22Rv1 (cell line): Measurements from ENCODE around the gene TNNI3K.

ENCODE experiments used
- H3K27ac ChIP-seq: fragments of 450-650 bp; 2 replicates; pipeline ENCODE4 v1.5.1; 2017
- CTCF ChIP-seq: fragments of 450-650 bp; IDR thresholded peaks from 2 replicates; pipeline ENCODE4 v1.5.1; 2017; ENCODE audit warnings: mild to moderate bottlenecking
- ZFX ChIP-seq: fragments of 450-650 bp; IDR thresholded peaks from 2 replicates; pipeline ENCODE4 v1.6.1; 2017; ENCODE audit warnings: antibody characterized with exemption, borderline replicate concordance

The TNNI3K gene

GRCh38 chr1:74341702-74342339 is 106.6 kb downstream of the TNNI3K start:
- no peak for TF ChIP-seq CTCF
- no peak for TF ChIP-seq ZFX

GRCh38 chr1:74343216-74343615 is 108.0 kb downstream of the TNNI3K start:
- no peak overlapping the region for H3K27ac ChIP-seq
- TF ChIP-seq CTCF (no peak), ZFX (no peak)

More at GRCh38 chr1:74341702-74342339, 106.6 kb downstream of the TNNI3K start:
- H3K27ac ChIP-seq, result no peak overlapping the region

GRCh38 chr1:74344387-74344786 is 109.2 kb downstream of the TNNI3K start:
- TF ChIP-seq ZFX (no peak), CTCF (no peak)
- H3K27ac ChIP-seq, result no peak overlapping the region

GRCh38 chr1:74356493-74356892 is 121.3 kb downstream of the TNNI3K start:
- H3K27ac ChIP-seq, result no peak overlapping the region
- TF ChIP-seq ZFX (no peak), CTCF (no peak)

GRCh38 chr1:74357150-74357549 is 122.0 kb downstream of the TNNI3K start:
- no peak for TF ChIP-seq CTCF
- TF ChIP-seq ZFX, result no peak
- H3K27ac ChIP-seq, result no peak overlapping the region

GRCh38 chr1:74357756-74358155 is 122.6 kb downstream of the TNNI3K start:
- H3K27ac ChIP-seq, result no peak overlapping the region
- no peak for TF ChIP-seq CTCF
- no peak for TF ChIP-seq ZFX

GRCh38 chr1:74362691-74363090 is 127.5 kb downstream of the TNNI3K start:
- TF ChIP-seq CTCF, result no peak
- no peak for TF ChIP-seq ZFX
- no peak overlapping the region for H3K27ac ChIP-seq
